Ascending aorta (tissue), 2 donors: ENCODE data around the gene PAPPA. TPM values are rescaled to one million over a fixed set of nuclear protein-coding genes. Genes with fewer than 3 reads are reported as not detected.

ENCODE experiments used
- DNase-seq, 2 donors: peaks; one replicate each; pipeline ENCODE4 v3.0.0-alpha.2; 2019; ENCODE audit warnings: low spot score in 2 of 2
- H3K27ac ChIP-seq, 2 donors: fragments of 200-600 bp; sonication (generic); one replicate each; pipeline ENCODE4 v1.5.1; 2016 to 2017; ENCODE audit warnings: mild to moderate bottlenecking in 1 of 2
- H3K27me3 ChIP-seq: fragments of 200-600 bp; sonication (generic); one replicate; pipeline ENCODE4 v1.5.1; 2017
- H3K36me3 ChIP-seq, 2 donors: fragments of 200-600 bp; sonication (generic); one replicate each; pipeline ENCODE4 v1.5.1; 2016
- H3K4me1 ChIP-seq, 2 donors: fragments of 200-600 bp; sonication (generic); one replicate each; pipeline ENCODE4 v1.5.1; 2016 to 2017; ENCODE audit warnings: mild to moderate bottlenecking in 1 of 2
- H3K4me3 ChIP-seq, 2 donors: fragments of 200-600 bp; sonication (generic); one replicate each; pipeline ENCODE4 v1.5.1; 2016 to 2017; ENCODE audit warnings: mild to moderate bottlenecking in 1 of 2
- H3K9me3 ChIP-seq, 2 donors: fragments of 200-600 bp; sonication (generic); one replicate each; pipeline ENCODE4 v1.5.1; 2016
- intact Hi-C: fragments of 100-400 bp; cut with DNase I; formaldehyde crosslinking; loops from one replicate; pipeline ENCODE4 v1.15.1; 2023
- total RNA-seq: library from RNA; depleted of rRNA; stranded (reverse); fragments of >200 nt; gene quantifications from one replicate; pipeline ENCODE4 v1.1.0, GENCODE V29; 2016
- TF ChIP-seq, protein P1 (sequence below), 3 experiments: fragments of 200-600 bp in 2 of 3; fragments of 450-650 bp in 1 of 3; sonication (generic) in 2 of 3; IDR thresholded peaks; one replicate each; pipeline ENCODE4 v1.5.1; 2016 to 2019; ENCODE audit warnings: antibody characterized with exemption in 3 of 3, mild to moderate bottlenecking in 1 of 3, moderate library complexity in 1 of 3

Gene PAPPA
- total RNA-seq, 1 donor from 2014 or later: 6.0 TPM

DNA sequence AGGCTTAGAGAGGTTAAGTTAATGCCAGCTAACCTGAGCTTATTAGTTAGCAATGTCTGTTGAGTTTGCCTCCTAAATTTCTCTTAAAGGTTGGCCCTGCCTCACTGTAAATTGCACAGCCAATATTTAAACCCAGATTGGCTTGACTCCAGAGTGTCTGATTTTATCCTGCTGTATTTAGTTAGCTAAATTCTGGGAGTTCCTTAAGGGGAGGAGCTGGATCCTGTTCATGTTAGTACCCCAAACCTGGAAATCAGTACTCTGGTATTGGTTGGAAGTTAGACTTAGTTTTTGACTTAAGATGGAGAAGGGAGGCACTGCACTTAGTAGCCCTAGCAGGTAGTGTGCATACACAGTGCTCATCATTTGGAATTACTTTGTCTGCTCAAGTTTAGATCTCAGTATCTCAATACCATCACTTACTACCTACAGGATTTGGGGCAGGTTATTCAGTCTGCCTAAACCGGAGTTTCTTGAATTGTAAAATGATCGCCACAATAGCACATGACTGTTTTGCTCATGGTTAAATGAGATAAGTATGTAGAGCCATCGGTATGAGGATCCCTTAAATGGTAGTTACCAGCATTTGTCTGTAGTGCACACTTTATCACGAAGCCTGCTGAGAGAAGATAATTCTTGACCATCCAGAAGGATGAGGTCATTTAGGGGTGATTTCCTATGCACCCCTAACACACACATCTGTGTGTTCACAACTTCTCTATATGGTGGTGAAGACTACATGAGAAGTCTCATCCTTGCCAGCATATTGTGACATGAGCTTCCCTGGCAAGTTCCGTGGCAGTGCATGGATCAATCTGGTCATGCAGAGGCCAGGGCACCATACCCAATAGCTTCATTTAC is 268.8 kb downstream of the PAPPA start:
- TF ChIP-seq, protein P1, sequence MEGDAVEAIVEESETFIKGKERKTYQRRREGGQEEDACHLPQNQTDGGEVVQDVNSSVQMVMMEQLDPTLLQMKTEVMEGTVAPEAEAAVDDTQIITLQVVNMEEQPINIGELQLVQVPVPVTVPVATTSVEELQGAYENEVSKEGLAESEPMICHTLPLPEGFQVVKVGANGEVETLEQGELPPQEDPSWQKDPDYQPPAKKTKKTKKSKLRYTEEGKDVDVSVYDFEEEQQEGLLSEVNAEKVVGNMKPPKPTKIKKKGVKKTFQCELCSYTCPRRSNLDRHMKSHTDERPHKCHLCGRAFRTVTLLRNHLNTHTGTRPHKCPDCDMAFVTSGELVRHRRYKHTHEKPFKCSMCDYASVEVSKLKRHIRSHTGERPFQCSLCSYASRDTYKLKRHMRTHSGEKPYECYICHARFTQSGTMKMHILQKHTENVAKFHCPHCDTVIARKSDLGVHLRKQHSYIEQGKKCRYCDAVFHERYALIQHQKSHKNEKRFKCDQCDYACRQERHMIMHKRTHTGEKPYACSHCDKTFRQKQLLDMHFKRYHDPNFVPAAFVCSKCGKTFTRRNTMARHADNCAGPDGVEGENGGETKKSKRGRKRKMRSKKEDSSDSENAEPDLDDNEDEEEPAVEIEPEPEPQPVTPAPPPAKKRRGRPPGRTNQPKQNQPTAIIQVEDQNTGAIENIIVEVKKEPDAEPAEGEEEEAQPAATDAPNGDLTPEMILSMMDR (IDR thresholded peaks at IDR 0.05): no peak
- no peak overlapping the region for H3K27ac ChIP-seq
- H3K4me1 ChIP-seq: no peaks in the 10 kb centered on the region
- DNase-seq: no peak
- H3K36me3 ChIP-seq: no peaks in the 10 kb centered on the region
- H3K9me3 ChIP-seq: no peaks in the 10 kb centered on the region
- no peak overlapping the region for H3K4me3 ChIP-seq
- H3K27me3 ChIP-seq: no peaks in the 10 kb centered on the region
- intact Hi-C loops: no loop called here

- intact Hi-C loops: no loop called here
- Histone ChIP-seq H3K9me3 (no peaks in the 10 kb centered on the region), H3K27ac (no peak overlapping the region), H3K36me3 (no peaks in the 10 kb centered on the region), H3K27me3 (no peaks in the 10 kb centered on the region), H3K4me1 (no peaks in the 10 kb centered on the region), H3K4me3 (no peak overlapping the region)
- TF ChIP-seq, protein P1 (IDR thresholded peaks at IDR 0.05): no peak
- no peak for DNase-seq
Measured at GRCh38 chr9:116423149-116423548, 269.6 kb downstream of the PAPPA start.

DNA sequence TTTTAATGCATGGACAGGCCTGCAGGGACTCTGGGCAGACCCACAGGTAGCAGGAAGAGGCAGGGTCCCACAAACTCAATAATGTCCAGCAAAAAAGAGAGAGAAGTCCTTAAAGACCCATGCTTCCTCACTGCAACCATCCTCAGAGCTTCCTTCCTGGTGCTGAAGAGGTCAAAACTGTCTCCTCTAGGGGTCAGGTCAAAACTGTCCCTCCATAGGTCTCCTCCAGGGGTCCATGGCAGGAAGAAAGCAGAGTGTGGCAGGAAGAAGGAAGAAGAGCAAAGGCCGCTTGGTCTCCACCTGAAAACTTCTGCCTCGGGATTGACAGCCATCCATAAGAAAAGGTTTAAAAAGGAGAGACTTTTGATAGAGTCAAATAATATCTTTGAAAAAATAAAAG is 271.7 kb downstream of the PAPPA start:
- no peaks in the 10 kb centered on the region for H3K27me3 ChIP-seq
- H3K4me3 ChIP-seq: no peak overlapping the region
- DNase-seq: no peak
- intact Hi-C loops: no loop called here
- H3K36me3 ChIP-seq: no peaks in the 10 kb centered on the region
- H3K9me3 ChIP-seq: no peaks in the 10 kb centered on the region
- H3K27ac ChIP-seq: no peak overlapping the region
- TF ChIP-seq, protein P1 (IDR thresholded peaks at IDR 0.05): no peak
- H3K4me1 ChIP-seq: no peaks in the 10 kb centered on the region

- DNase-seq: no peak
- Histone ChIP-seq H3K27ac (no peak overlapping the region), H3K36me3 (no peaks in the 10 kb centered on the region), H3K4me3 (no peak overlapping the region), H3K4me1 (no peaks in the 10 kb centered on the region), H3K9me3 (no peaks in the 10 kb centered on the region), H3K27me3 (no peaks in the 10 kb centered on the region)
- TF ChIP-seq, protein P1 (IDR thresholded peaks at IDR 0.05): no peak
- intact Hi-C loops: no loop called here
Measured at GRCh38 chr9:116430849-116431248, 277.3 kb downstream of the PAPPA start.

GRCh38 chr9:116432051-116432450 is 278.5 kb downstream of the PAPPA start:
- Histone ChIP-seq H3K4me1 (no peaks in the 10 kb centered on the region), H3K27me3 (no peaks in the 10 kb centered on the region), H3K9me3 (no peaks in the 10 kb centered on the region), H3K4me3 (no peak overlapping the region), H3K27ac (no peak overlapping the region), H3K36me3 (no peaks in the 10 kb centered on the region)
- DNase-seq: no peak
- TF ChIP-seq, protein P1 (IDR thresholded peaks at IDR 0.05): no peak
- intact Hi-C loops: no loop called here
